GM21367 (cell line): Measurements from ENCODE around the gene DEFB131B.
"Not testable (repeated sequence)": the region's sequence is repeated elsewhere in the genome, so short reads cannot be mapped to it uniquely, and the experiment has no call there.

Experiments
- ATAC-seq: cut with Tn5 transposase; IDR thresholded peaks from one replicate; pipeline ENCODE4 v1.9.1; 2021; ENCODE audit not compliant: unreplicated experiment

The DEFB131B gene

GRCh38 chr11:71878059-71878458, at the start of gene DEFB131B:
Gene DEFB131B (plus strand): TSS chr11:71878453. CDS start chr11:71878453, 0 bp downstream.
- ATAC-seq, result not testable (repeated sequence)

GRCh38 chr11:71829247-71829646, 49.0 kb upstream of the DEFB131B start:
- ATAC-seq, result not testable (repeated sequence)

- not testable (repeated sequence) for ATAC-seq
These were observed 48.6 kb upstream of the DEFB131B start for GRCh38 chr11:71829686-71830085.

GRCh38 chr11:71832811-71833210, 45.4 kb upstream of the DEFB131B start, which contains the start of gene DEFB108B:
Gene DEFB108B (plus strand): TSS chr11:71833200. CDS start chr11:71833200, 0 bp downstream.
- not testable (repeated sequence) for ATAC-seq

GRCh38 chr11:71842720-71843119, 35.5 kb upstream of the DEFB131B start:
- ATAC-seq, result not testable (repeated sequence)

- not testable (repeated sequence) for ATAC-seq
These were observed 34.9 kb upstream of the DEFB131B start for GRCh38 chr11:71843355-71843754.

GRCh38 chr11:71843858-71844257, 34.4 kb upstream of the DEFB131B start:
- ATAC-seq, result no peak

GRCh38 chr11:71853895-71854294, 24.4 kb upstream of the DEFB131B start:
- not testable (repeated sequence) for ATAC-seq

GRCh38 chr11:71855880-71856279, 22.4 kb upstream of the DEFB131B start:
- ATAC-seq, result not testable (repeated sequence)

GRCh38 chr11:71860835-71861234, 17.4 kb upstream of the DEFB131B start:
- ATAC-seq, result not testable (repeated sequence)

GRCh38 chr11:71863978-71864627, 14.2 kb upstream of the DEFB131B start:
- not testable (repeated sequence) for ATAC-seq

GRCh38 chr11:71867209-71867608, 11.0 kb upstream of the DEFB131B start:
- ATAC-seq, result not testable (repeated sequence)

- not testable (repeated sequence) for ATAC-seq
These were observed 8.3 kb upstream of the DEFB131B start for GRCh38 chr11:71869931-71870330.

- not testable (repeated sequence) for ATAC-seq
These were observed 7.6 kb upstream of the DEFB131B start for GRCh38 chr11:71870661-71871060.

GRCh38 chr11:71876262-71876661, 2.0 kb upstream of the DEFB131B start:
- ATAC-seq, result not testable (repeated sequence)

GRCh38 chr11:71885806-71886205, 7.6 kb downstream of the DEFB131B start:
- not testable (repeated sequence) for ATAC-seq

- ATAC-seq, result not testable (repeated sequence)
These were observed 10.2 kb downstream of the DEFB131B start for GRCh38 chr11:71888335-71889010.

GRCh38 chr11:71889181-71889872, 11.1 kb downstream of the DEFB131B start:
- not testable (repeated sequence) for ATAC-seq

- no peak for ATAC-seq
These were observed 17.7 kb downstream of the DEFB131B start for GRCh38 chr11:71895961-71896360.

- not testable (repeated sequence) for ATAC-seq
These were observed 22.9 kb downstream of the DEFB131B start for GRCh38 chr11:71901137-71901536.

GRCh38 chr11:71908218-71908617, 30.0 kb downstream of the DEFB131B start:
- no peak for ATAC-seq
